WTC11 (cell line): ENCODE measurements around the gene GCNT4. TPM values are rescaled to one million over a fixed set of nuclear protein-coding genes. Genes with fewer than 3 reads are reported as not detected.

Experiments used
- ATAC-seq: fragments of 200-7000 bp; cut with Tn5 transposase; 2 replicates; pipeline ENCODE4 v1.10.0; 2021; ENCODE audit warnings: mild to moderate bottlenecking, moderate library complexity
- CTCF ChIA-PET: fragments of 300-600 bp; sonication (Branson Sonifier 250); formaldehyde crosslinking; loops from one replicate; lab custom pipeline; 2021; ENCODE audit warnings: antibody characterized with exemption; lab: Charles Lee
- POLR2A ChIA-PET: fragments of 350-600 bp; sonication (Branson Sonifier 250); formaldehyde crosslinking; loops from one replicate; lab custom pipeline; 2021; ENCODE audit warnings: antibody characterized with exemption; lab: Charles Lee
- DNase-seq: peaks from one replicate; pipeline ENCODE4 v3.0.0; 2021; ENCODE audit warnings: low spot score
- H3K27ac Mint-ChIP-seq: 2 replicates; pipeline ENCODE4 v1.8.0; 2021; ENCODE audit warnings: mixed read lengths
- H3K27me3 Mint-ChIP-seq: 2 replicates; pipeline ENCODE4 v1.8.0; 2021; ENCODE audit warnings: low read depth, mild to moderate bottlenecking, moderate library complexity, mixed read lengths
- H3K36me3 Mint-ChIP-seq: 2 replicates; pipeline ENCODE4 v1.8.0; 2021; ENCODE audit warnings: mixed read lengths
- H3K4me1 Mint-ChIP-seq: 2 replicates; pipeline ENCODE4 v1.8.0; 2022; ENCODE audit warnings: mixed read lengths
- H3K4me3 Mint-ChIP-seq: 2 replicates; pipeline ENCODE4 v1.8.0; 2021; ENCODE audit warnings: mild to moderate bottlenecking, moderate library complexity, mixed read lengths
- H3K9me3 Mint-ChIP-seq: 2 replicates; pipeline ENCODE4 v1.8.0; 2021; ENCODE audit warnings: mixed read lengths
- ESRRA ChIP-seq: sonication (generic); formaldehyde crosslinking; IDR thresholded peaks from 2 replicates; pipeline ENCODE4 v1.8.1; 2022; ENCODE audit warnings: mild to moderate bottlenecking, missing genetic modification reagents, borderline replicate concordance
- FOXJ3 ChIP-seq: sonication (generic); formaldehyde crosslinking; IDR thresholded peaks from 2 replicates; pipeline ENCODE4 v1.9.0; 2021; ENCODE audit warnings: missing genetic modification reagents, mild to moderate bottlenecking, borderline replicate concordance
- GABPB1 ChIP-seq: sonication (generic); formaldehyde crosslinking; IDR thresholded peaks from 2 replicates; pipeline ENCODE4 v1.8.1; 2023; ENCODE audit warnings: mild to moderate bottlenecking, missing genetic modification reagents
- JAZF1 ChIP-seq: fragments of 250-450 bp; sonication (Bioruptor Pico); IDR thresholded peaks from 2 replicates; pipeline ENCODE4 v1.9.0; 2021; ENCODE audit warnings: moderate library complexity, mild to moderate bottlenecking, inconsistent platforms
- MYBL2 ChIP-seq: sonication (generic); formaldehyde crosslinking; IDR thresholded peaks from 2 replicates; pipeline ENCODE4 v1.8.1; 2023; ENCODE audit warnings: mild to moderate bottlenecking, moderate library complexity, missing genetic modification reagents
- NFATC4 ChIP-seq: fragments of 250-450 bp; sonication (Bioruptor Pico); IDR thresholded peaks from 2 replicates; pipeline ENCODE4 v1.9.0; 2021; ENCODE audit warnings: mild to moderate bottlenecking
- NFE2L1 ChIP-seq: sonication (generic); formaldehyde crosslinking; IDR thresholded peaks from 2 replicates; pipeline ENCODE4 v1.8.1; 2023; ENCODE audit warnings: missing genetic modification reagents
- SMAD4 ChIP-seq: sonication (generic); formaldehyde crosslinking; IDR thresholded peaks from 2 replicates; pipeline ENCODE4 v1.8.0; 2022; ENCODE audit warnings: mild to moderate bottlenecking, missing genetic modification reagents
- ZNF232 ChIP-seq: sonication (generic); formaldehyde crosslinking; IDR thresholded peaks from 2 replicates; pipeline ENCODE4 v1.8.0; 2022; ENCODE audit warnings: mild to moderate bottlenecking, missing genetic modification reagents
- ZNF671 ChIP-seq: fragments of 250-450 bp; sonication (Bioruptor Pico); IDR thresholded peaks from 2 replicates; pipeline ENCODE4 v1.8.0; 2021; ENCODE audit warnings: mild to moderate bottlenecking
- total RNA-seq: library from RNA; stranded (reverse); gene quantifications from 3 replicates; pipeline ENCODE4 v1.2.3, GENCODE V29; 2021
- TF ChIP-seq, protein P1 (sequence below): fragments of 250-450 bp; sonication (Bioruptor Pico); IDR thresholded peaks from 2 replicates; pipeline ENCODE4 v1.9.0; 2021; ENCODE audit warnings: mild to moderate bottlenecking, borderline replicate concordance
- TF ChIP-seq, protein P2 (sequence below): sonication (generic); formaldehyde crosslinking; conservative IDR thresholded peaks from 2 replicates; pipeline ENCODE4 v1.8.1; 2022; ENCODE audit warnings: mild to moderate bottlenecking, missing genetic modification reagents
- TF ChIP-seq, protein P3 (sequence below): sonication (generic); formaldehyde crosslinking; IDR thresholded peaks from 2 replicates; pipeline ENCODE4 v1.8.1; 2022; ENCODE audit warnings: mild to moderate bottlenecking, missing genetic modification reagents, moderate library complexity, borderline replicate concordance
- TF ChIP-seq, protein P4 (sequence below): sonication (generic); formaldehyde crosslinking; IDR thresholded peaks from 2 replicates; pipeline ENCODE4 v1.8.0; 2022; ENCODE audit warnings: missing genetic modification reagents
- TF ChIP-seq, protein P5 (sequence below): sonication (generic); formaldehyde crosslinking; IDR thresholded peaks from 2 replicates; pipeline ENCODE4 v1.8.1; 2023; ENCODE audit warnings: mild to moderate bottlenecking, moderate library complexity, missing genetic modification reagents
- TF ChIP-seq, protein P6 (sequence below): sonication (generic); formaldehyde crosslinking; IDR thresholded peaks from 2 replicates; pipeline ENCODE4 v1.8.1; 2022; ENCODE audit warnings: low read depth, missing genetic modification reagents, borderline replicate concordance
- TF ChIP-seq, protein P7 (sequence below): sonication (generic); formaldehyde crosslinking; IDR thresholded peaks from 2 replicates; pipeline ENCODE4 v1.8.1; 2023; ENCODE audit warnings: mild to moderate bottlenecking, missing genetic modification reagents
- TF ChIP-seq, protein P8 (sequence below): sonication (generic); formaldehyde crosslinking; IDR thresholded peaks from 2 replicates; pipeline ENCODE4 v1.8.0; 2022; ENCODE audit warnings: mild to moderate bottlenecking, missing genetic modification reagents

Gene GCNT4
- total RNA-seq, 1 experiment from 2014 or later, result 1.8 TPM

DNA sequence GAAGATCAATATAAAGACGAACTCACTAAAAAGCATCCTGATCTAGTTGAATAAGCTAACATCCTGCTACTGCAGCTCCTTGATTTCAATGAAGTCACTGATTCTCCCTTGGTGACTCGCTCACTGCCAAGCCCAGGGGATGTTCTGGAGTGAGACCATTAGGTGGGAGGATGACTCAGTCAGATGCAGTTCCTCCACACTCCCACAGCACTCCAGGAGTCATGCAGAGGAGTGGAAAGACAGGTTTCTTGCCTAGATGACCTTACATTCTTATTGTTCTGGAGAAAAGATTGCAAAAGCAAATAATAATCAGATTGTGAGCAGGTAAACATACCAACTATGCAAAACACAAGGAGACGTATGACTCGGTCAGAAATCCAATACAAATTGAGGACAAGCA, 15.3 kb downstream of the GCNT4 start:
- H3K4me1 Mint-ChIP-seq, result 0 out of 2 replicates have a peak, but pooled peaks cover 3% of the 10 kb centered on the region
- peak; percentile 48; the same call in 1 of the 2 replicates for ATAC-seq
- H3K27me3 Mint-ChIP-seq, result no peaks in the 10 kb centered on the region
- no peaks in the 10 kb centered on the region for H3K36me3 Mint-ChIP-seq
- no peaks in the 10 kb centered on the region for H3K9me3 Mint-ChIP-seq
- ChIA-PET CTCF (interaction anchor here (1.0 to 2.8 kb wide), 3 partner anchors 13 to 200 kb away, joined by 3 to 18 read pairs (median 4); partner anchors contain the start of gene ANKRD31), POLR2A (no interaction called here)
- TF ChIP-seq FOXJ3 (CRISPR knock-in tag) (no peak), SMAD4 (CRISPR knock-in tag) (no peak), ZNF232 (CRISPR knock-in tag) (no peak), ESRRA (CRISPR knock-in tag) (no peak), ZNF671 (no peak), JAZF1 (no peak)
- TF ChIP-seq, protein P1, sequence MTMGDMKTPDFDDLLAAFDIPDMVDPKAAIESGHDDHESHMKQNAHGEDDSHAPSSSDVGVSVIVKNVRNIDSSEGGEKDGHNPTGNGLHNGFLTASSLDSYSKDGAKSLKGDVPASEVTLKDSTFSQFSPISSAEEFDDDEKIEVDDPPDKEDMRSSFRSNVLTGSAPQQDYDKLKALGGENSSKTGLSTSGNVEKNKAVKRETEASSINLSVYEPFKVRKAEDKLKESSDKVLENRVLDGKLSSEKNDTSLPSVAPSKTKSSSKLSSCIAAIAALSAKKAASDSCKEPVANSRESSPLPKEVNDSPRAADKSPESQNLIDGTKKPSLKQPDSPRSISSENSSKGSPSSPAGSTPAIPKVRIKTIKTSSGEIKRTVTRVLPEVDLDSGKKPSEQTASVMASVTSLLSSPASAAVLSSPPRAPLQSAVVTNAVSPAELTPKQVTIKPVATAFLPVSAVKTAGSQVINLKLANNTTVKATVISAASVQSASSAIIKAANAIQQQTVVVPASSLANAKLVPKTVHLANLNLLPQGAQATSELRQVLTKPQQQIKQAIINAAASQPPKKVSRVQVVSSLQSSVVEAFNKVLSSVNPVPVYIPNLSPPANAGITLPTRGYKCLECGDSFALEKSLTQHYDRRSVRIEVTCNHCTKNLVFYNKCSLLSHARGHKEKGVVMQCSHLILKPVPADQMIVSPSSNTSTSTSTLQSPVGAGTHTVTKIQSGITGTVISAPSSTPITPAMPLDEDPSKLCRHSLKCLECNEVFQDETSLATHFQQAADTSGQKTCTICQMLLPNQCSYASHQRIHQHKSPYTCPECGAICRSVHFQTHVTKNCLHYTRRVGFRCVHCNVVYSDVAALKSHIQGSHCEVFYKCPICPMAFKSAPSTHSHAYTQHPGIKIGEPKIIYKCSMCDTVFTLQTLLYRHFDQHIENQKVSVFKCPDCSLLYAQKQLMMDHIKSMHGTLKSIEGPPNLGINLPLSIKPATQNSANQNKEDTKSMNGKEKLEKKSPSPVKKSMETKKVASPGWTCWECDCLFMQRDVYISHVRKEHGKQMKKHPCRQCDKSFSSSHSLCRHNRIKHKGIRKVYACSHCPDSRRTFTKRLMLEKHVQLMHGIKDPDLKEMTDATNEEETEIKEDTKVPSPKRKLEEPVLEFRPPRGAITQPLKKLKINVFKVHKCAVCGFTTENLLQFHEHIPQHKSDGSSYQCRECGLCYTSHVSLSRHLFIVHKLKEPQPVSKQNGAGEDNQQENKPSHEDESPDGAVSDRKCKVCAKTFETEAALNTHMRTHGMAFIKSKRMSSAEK, result no peak
- TF ChIP-seq, protein P2, sequence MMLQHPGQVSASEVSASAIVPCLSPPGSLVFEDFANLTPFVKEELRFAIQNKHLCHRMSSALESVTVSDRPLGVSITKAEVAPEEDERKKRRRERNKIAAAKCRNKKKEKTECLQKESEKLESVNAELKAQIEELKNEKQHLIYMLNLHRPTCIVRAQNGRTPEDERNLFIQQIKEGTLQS, result no peak
- peak overlapping the region; percentile 16; the same call in 1 of the 2 replicates for H3K27ac Mint-ChIP-seq
- H3K4me3 Mint-ChIP-seq, result no peak overlapping the region
- no peak for DNase-seq

DNA sequence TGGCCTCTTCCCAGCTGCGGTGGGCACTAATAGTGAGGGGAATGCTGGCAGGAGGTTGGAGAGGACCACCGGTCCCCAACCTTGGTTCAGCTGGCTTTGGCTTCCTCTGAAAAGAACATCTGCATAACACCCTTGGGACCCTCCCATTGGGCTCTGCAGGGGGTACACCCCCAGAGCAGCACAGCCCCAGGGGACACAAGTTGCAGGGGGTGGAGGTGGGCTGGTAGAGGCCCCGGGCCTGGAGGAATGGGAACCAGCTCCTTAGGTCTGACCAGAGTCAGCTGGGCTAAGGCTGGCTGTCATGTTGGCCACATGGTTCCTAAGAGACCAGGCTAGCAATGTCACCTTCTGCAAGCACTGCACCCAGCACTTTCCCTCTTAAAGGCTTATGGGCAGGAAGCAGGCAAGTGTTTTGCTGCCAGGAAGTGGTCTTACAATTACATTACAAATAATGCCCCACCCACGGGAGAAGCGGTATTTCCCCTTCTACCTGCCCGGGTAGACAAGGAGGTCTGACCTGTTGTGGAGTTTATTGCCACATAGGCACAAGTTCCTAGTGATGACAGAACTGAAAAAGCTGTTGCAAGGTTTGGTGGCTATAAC, 18.1 kb downstream of the GCNT4 start:
- POLR2A ChIA-PET, result no interaction called here
- H3K9me3 Mint-ChIP-seq, result no peaks in the 10 kb centered on the region
- H3K4me3 Mint-ChIP-seq, result no peak overlapping the region
- no peaks in the 10 kb centered on the region for H3K36me3 Mint-ChIP-seq
- H3K4me1 Mint-ChIP-seq, result 0 out of 2 replicates have a peak, but pooled peaks cover 3% of the 10 kb centered on the region
- no peak for DNase-seq
- no peaks in the 10 kb centered on the region for H3K27me3 Mint-ChIP-seq
- CTCF ChIA-PET, result interaction anchor here (1.1 kb wide), 1 partner anchor 16 kb away, joined by 7 read pairs; no protein-coding TSS in a partner anchor
- no peak for ATAC-seq
- no peak overlapping the region for H3K27ac Mint-ChIP-seq
- TF ChIP-seq, protein P3, sequence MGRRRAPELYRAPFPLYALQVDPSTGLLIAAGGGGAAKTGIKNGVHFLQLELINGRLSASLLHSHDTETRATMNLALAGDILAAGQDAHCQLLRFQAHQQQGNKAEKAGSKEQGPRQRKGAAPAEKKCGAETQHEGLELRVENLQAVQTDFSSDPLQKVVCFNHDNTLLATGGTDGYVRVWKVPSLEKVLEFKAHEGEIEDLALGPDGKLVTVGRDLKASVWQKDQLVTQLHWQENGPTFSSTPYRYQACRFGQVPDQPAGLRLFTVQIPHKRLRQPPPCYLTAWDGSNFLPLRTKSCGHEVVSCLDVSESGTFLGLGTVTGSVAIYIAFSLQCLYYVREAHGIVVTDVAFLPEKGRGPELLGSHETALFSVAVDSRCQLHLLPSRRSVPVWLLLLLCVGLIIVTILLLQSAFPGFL, result no peak
- TF ChIP-seq, protein P4, sequence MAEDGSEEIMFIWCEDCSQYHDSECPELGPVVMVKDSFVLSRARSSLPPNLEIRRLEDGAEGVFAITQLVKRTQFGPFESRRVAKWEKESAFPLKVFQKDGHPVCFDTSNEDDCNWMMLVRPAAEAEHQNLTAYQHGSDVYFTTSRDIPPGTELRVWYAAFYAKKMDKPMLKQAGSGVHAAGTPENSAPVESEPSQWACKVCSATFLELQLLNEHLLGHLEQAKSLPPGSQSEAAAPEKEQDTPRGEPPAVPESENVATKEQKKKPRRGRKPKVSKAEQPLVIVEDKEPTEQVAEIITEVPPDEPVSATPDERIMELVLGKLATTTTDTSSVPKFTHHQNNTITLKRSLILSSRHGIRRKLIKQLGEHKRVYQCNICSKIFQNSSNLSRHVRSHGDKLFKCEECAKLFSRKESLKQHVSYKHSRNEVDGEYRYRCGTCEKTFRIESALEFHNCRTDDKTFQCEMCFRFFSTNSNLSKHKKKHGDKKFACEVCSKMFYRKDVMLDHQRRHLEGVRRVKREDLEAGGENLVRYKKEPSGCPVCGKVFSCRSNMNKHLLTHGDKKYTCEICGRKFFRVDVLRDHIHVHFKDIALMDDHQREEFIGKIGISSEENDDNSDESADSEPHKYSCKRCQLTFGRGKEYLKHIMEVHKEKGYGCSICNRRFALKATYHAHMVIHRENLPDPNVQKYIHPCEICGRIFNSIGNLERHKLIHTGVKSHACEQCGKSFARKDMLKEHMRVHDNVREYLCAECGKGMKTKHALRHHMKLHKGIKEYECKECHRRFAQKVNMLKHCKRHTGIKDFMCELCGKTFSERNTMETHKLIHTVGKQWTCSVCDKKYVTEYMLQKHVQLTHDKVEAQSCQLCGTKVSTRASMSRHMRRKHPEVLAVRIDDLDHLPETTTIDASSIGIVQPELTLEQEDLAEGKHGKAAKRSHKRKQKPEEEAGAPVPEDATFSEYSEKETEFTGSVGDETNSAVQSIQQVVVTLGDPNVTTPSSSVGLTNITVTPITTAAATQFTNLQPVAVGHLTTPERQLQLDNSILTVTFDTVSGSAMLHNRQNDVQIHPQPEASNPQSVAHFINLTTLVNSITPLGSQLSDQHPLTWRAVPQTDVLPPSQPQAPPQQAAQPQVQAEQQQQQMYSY (CRISPR knock-in tag), result no peak
- TF ChIP-seq, protein P5, sequence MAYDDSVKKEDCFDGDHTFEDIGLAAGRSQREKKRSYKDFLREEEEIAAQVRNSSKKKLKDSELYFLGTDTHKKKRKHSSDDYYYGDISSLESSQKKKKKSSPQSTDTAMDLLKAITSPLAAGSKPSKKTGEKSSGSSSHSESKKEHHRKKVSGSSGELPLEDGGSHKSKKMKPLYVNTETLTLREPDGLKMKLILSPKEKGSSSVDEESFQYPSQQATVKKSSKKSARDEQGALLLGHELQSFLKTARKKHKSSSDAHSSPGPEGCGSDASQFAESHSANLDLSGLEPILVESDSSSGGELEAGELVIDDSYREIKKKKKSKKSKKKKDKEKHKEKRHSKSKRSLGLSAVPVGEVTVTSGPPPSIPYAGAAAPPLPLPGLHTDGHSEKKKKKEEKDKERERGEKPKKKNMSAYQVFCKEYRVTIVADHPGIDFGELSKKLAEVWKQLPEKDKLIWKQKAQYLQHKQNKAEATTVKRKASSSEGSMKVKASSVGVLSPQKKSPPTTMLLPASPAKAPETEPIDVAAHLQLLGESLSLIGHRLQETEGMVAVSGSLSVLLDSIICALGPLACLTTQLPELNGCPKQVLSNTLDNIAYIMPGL, result no peak
- TF ChIP-seq ZNF232 (CRISPR knock-in tag) (no peak), NFE2L1 (CRISPR knock-in tag) (no peak), GABPB1 (no peak), NFATC4 (no peak), MYBL2 (CRISPR knock-in tag) (no peak), ZNF671 (no peak)
- TF ChIP-seq, protein P6, sequence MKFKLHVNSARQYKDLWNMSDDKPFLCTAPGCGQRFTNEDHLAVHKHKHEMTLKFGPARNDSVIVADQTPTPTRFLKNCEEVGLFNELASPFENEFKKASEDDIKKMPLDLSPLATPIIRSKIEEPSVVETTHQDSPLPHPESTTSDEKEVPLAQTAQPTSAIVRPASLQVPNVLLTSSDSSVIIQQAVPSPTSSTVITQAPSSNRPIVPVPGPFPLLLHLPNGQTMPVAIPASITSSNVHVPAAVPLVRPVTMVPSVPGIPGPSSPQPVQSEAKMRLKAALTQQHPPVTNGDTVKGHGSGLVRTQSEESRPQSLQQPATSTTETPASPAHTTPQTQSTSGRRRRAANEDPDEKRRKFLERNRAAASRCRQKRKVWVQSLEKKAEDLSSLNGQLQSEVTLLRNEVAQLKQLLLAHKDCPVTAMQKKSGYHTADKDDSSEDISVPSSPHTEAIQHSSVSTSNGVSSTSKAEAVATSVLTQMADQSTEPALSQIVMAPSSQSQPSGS, result no peak
- TF ChIP-seq, protein P7, sequence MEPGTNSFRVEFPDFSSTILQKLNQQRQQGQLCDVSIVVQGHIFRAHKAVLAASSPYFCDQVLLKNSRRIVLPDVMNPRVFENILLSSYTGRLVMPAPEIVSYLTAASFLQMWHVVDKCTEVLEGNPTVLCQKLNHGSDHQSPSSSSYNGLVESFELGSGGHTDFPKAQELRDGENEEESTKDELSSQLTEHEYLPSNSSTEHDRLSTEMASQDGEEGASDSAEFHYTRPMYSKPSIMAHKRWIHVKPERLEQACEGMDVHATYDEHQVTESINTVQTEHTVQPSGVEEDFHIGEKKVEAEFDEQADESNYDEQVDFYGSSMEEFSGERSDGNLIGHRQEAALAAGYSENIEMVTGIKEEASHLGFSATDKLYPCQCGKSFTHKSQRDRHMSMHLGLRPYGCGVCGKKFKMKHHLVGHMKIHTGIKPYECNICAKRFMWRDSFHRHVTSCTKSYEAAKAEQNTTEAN, result no peak
- TF ChIP-seq, protein P8, sequence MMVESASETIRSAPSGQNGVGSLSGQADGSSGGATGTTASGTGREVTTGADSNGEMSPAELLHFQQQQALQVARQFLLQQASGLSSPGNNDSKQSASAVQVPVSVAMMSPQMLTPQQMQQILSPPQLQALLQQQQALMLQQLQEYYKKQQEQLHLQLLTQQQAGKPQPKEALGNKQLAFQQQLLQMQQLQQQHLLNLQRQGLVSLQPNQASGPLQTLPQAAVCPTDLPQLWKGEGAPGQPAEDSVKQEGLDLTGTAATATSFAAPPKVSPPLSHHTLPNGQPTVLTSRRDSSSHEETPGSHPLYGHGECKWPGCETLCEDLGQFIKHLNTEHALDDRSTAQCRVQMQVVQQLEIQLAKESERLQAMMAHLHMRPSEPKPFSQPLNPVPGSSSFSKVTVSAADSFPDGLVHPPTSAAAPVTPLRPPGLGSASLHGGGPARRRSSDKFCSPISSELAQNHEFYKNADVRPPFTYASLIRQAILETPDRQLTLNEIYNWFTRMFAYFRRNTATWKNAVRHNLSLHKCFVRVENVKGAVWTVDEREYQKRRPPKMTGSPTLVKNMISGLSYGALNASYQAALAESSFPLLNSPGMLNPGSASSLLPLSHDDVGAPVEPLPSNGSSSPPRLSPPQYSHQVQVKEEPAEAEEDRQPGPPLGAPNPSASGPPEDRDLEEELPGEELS, result no peak
